HEK293 (cell line): Measurements from ENCODE around the gene CLCN3.

Experiments used
- CTCF ChIA-PET: fragments of 350-600 bp; formaldehyde crosslinking; extraction: SDS; loops from one replicate; lab custom pipeline; 2021; ENCODE audit warnings: antibody characterized with exemption; lab: Yijun Ruan, JAX
- POLR2A ChIA-PET: fragments of 300-600 bp; formaldehyde crosslinking; extraction: SDS; loops from one replicate; lab custom pipeline; 2020; ENCODE audit warnings: antibody characterized with exemption, inconsistent platforms; lab: Yijun Ruan, JAX
- H3K27ac ChIP-seq: fragments of 200-500 bp; sonication (Bioruptor generic); 2 replicates; pipeline ENCODE4 v1.5.1; 2014; ENCODE audit warnings: low read depth, low read length, control low read depth, inconsistent platforms; ENCODE audit errors: extremely low read depth
- H3K36me3 ChIP-seq, 2 experiments: fragments of 200-500 bp in 1 of 2; sonication (Bioruptor generic) in 1 of 2; 1 replicate in 1 of 2; 2 replicates in 1 of 2; pipeline ENCODE4 v1.5.1; 2014 to 2017; ENCODE audit warnings: inconsistent platforms in 2 of 2, low read length in 2 of 2; ENCODE audit not compliant: control insufficient read depth in 2 of 2, insufficient read depth in 1 of 2
- H3K4me1 ChIP-seq: fragments of 200-500 bp; sonication (Bioruptor generic); 2 replicates; pipeline ENCODE4 v1.5.1; 2014; ENCODE audit warnings: mild to moderate bottlenecking, low read length, inconsistent platforms; ENCODE audit not compliant: control insufficient read depth, insufficient read depth
- H3K4me3 ChIP-seq: 2 replicates; pipeline ENCODE4 v1.5.1; 2011; ENCODE audit warnings: low read depth, mild to moderate bottlenecking, control low read depth, low read length, moderate library complexity
- H3K9me3 ChIP-seq: fragments of 200-500 bp; sonication (Bioruptor generic); 2 replicates; pipeline ENCODE4 v1.5.1; 2014; ENCODE audit warnings: low read depth, low read length, inconsistent platforms; ENCODE audit not compliant: control insufficient read depth, insufficient read depth
- GLIS1 ChIP-seq: fragments of 450-650 bp; formaldehyde crosslinking; IDR thresholded peaks from 2 replicates; pipeline ENCODE4 v1.5.1; 2016; ENCODE audit warnings: missing biosample characterization, missing genetic modification characterization
- IKZF3 ChIP-seq: fragments of 450-650 bp; IDR thresholded peaks from 2 replicates; pipeline ENCODE4 v1.5.0; 2018; ENCODE audit warnings: missing biosample characterization, mild to moderate bottlenecking, missing genetic modification characterization, moderate library complexity
- KLF10 ChIP-seq: fragments of 450-650 bp; IDR thresholded peaks from 2 replicates; pipeline ENCODE4 v1.5.1; 2018; ENCODE audit warnings: missing biosample characterization, mild to moderate bottlenecking, missing genetic modification characterization
- OSR2 ChIP-seq: fragments of 450-650 bp; formaldehyde crosslinking; IDR thresholded peaks from 2 replicates; pipeline ENCODE4 v1.5.1; 2016; ENCODE audit warnings: missing biosample characterization, missing genetic modification characterization
- OVOL3 ChIP-seq: fragments of 450-650 bp; formaldehyde crosslinking; IDR thresholded peaks from 2 replicates; pipeline ENCODE4 v1.5.1; 2016; ENCODE audit warnings: missing biosample characterization, missing genetic modification characterization
- SCRT2 ChIP-seq: fragments of 450-650 bp; formaldehyde crosslinking; IDR thresholded peaks from 2 replicates; pipeline ENCODE4 v1.5.1; 2016; ENCODE audit warnings: missing biosample characterization, missing genetic modification characterization
- SP7 ChIP-seq: fragments of 450-650 bp; formaldehyde crosslinking; IDR thresholded peaks from 2 replicates; pipeline ENCODE4 v1.5.1; 2016; ENCODE audit warnings: missing biosample characterization, missing genetic modification characterization
- ZBTB21 ChIP-seq: fragments of 450-650 bp; formaldehyde crosslinking; IDR thresholded peaks from 2 replicates; pipeline ENCODE4 v1.5.1; 2017; ENCODE audit warnings: missing biosample characterization, missing genetic modification characterization
- ZBTB7A ChIP-seq: fragments of 450-650 bp; formaldehyde crosslinking; IDR thresholded peaks from 2 replicates; pipeline ENCODE4 v1.5.1; 2016; ENCODE audit warnings: low read depth, missing biosample characterization, missing genetic modification characterization
- ZNF121 ChIP-seq: fragments of 450-650 bp; formaldehyde crosslinking; IDR thresholded peaks from 2 replicates; pipeline ENCODE4 v1.5.1; 2016; ENCODE audit warnings: missing biosample characterization, missing genetic modification characterization
- ZNF146 ChIP-seq: fragments of 450-650 bp; formaldehyde crosslinking; IDR thresholded peaks from 2 replicates; pipeline ENCODE4 v1.5.1; 2016; ENCODE audit warnings: missing biosample characterization, missing genetic modification characterization
- ZNF16 ChIP-seq: fragments of 450-650 bp; formaldehyde crosslinking; IDR thresholded peaks from 2 replicates; pipeline ENCODE4 v1.5.1; 2016; ENCODE audit warnings: low read depth, missing biosample characterization, missing genetic modification characterization
- ZNF169 ChIP-seq: fragments of 450-650 bp; formaldehyde crosslinking; IDR thresholded peaks from 2 replicates; pipeline ENCODE4 v1.5.1; 2016; ENCODE audit warnings: missing biosample characterization, missing genetic modification characterization
- ZNF366 ChIP-seq: fragments of 450-650 bp; formaldehyde crosslinking; conservative IDR thresholded peaks from 2 replicates; pipeline ENCODE4 v1.5.1; 2016; ENCODE audit warnings: missing biosample characterization, missing genetic modification characterization
- ZNF404 ChIP-seq: fragments of 450-650 bp; formaldehyde crosslinking; IDR thresholded peaks from 2 replicates; pipeline ENCODE4 v1.5.1; 2017; ENCODE audit warnings: missing biosample characterization, missing genetic modification characterization
- ZNF501 ChIP-seq: fragments of 450-650 bp; formaldehyde crosslinking; IDR thresholded peaks from 2 replicates; pipeline ENCODE4 v1.5.1; 2016; ENCODE audit warnings: missing biosample characterization, missing genetic modification characterization
- ZNF521 ChIP-seq: fragments of 450-650 bp; formaldehyde crosslinking; IDR thresholded peaks from 2 replicates; pipeline ENCODE4 v1.5.1; 2017; ENCODE audit warnings: missing biosample characterization, mild to moderate bottlenecking, missing genetic modification characterization
- ZNF549 ChIP-seq: fragments of 450-650 bp; IDR thresholded peaks from 2 replicates; pipeline ENCODE4 v1.5.1; 2018; ENCODE audit warnings: missing biosample characterization, missing genetic modification characterization, mild to moderate bottlenecking, inconsistent platforms, moderate library complexity
- ZNF621 ChIP-seq: fragments of 450-650 bp; formaldehyde crosslinking; IDR thresholded peaks from 2 replicates; pipeline ENCODE4 v1.5.1; 2017; ENCODE audit warnings: missing biosample characterization, missing genetic modification characterization
- ZNF624 ChIP-seq: fragments of 450-650 bp; formaldehyde crosslinking; IDR thresholded peaks from 2 replicates; pipeline ENCODE4 v1.5.1; 2017; ENCODE audit warnings: missing biosample characterization, missing genetic modification characterization
- ZNF658 ChIP-seq: fragments of 450-650 bp; formaldehyde crosslinking; IDR thresholded peaks from 2 replicates; pipeline ENCODE4; 2016; ENCODE audit warnings: missing biosample characterization, missing genetic modification characterization
- ZNF747 ChIP-seq: fragments of 450-650 bp; formaldehyde crosslinking; IDR thresholded peaks from 2 replicates; pipeline ENCODE4 v1.5.1; 2016; ENCODE audit warnings: missing biosample characterization, missing genetic modification characterization
- ZNF785 ChIP-seq: fragments of 450-650 bp; formaldehyde crosslinking; IDR thresholded peaks from 2 replicates; pipeline ENCODE4 v1.5.1; 2016; ENCODE audit warnings: missing biosample characterization, missing genetic modification characterization
- ZSCAN16 ChIP-seq: fragments of 450-650 bp; formaldehyde crosslinking; IDR thresholded peaks from 2 replicates; pipeline ENCODE4 v1.5.1; 2016; ENCODE audit warnings: missing biosample characterization, missing genetic modification characterization
- TF ChIP-seq, protein P1 (sequence below): fragments of 450-650 bp; formaldehyde crosslinking; conservative IDR thresholded peaks from 2 replicates; pipeline ENCODE4 v1.5.1; 2016; ENCODE audit warnings: low read depth, missing biosample characterization, missing genetic modification characterization
- TF ChIP-seq, protein P2 (sequence below): fragments of 450-650 bp; IDR thresholded peaks from 2 replicates; pipeline ENCODE4 v1.5.1; 2018; ENCODE audit warnings: missing biosample characterization, missing genetic modification characterization
- TF ChIP-seq, protein P3 (sequence below): IDR thresholded peaks from 2 replicates; pipeline ENCODE4 v1.6.1; 2011; ENCODE audit warnings: mild to moderate bottlenecking, low read depth, low read length, borderline replicate concordance
- TF ChIP-seq, protein P4 (sequence below): fragments of 450-650 bp; formaldehyde crosslinking; IDR thresholded peaks from 2 replicates; pipeline ENCODE4 v1.5.1; 2016; ENCODE audit warnings: missing biosample characterization, missing genetic modification characterization

The CLCN3 gene

DNA sequence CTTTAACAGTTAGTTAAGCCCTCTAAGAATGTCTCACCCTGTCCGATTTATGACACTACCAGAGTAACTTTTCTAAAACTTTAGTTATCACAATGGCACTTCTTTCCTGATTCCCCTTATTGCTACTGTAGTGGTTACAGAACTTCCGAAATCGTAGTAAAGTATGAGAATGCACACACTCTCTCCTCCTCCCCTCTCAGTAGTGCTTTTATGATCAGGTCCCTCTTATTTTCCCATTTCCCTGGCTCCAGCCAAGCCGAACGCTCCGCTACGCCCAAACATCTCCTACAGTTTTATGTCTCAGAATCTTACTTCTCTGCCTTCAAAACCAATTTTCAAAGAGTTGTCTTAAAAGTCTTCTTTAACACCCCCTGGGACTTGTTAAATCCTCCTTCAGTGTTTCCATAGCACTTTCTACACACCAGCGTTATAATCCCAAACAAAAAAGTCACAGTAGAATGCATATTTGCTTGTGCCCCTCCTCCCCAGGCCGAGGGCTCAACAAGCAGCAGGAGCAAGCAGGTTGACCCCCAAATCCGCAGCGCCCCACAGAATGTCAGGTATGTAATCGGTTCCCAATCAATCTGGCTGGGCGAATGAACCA lies 136.7 kb downstream of the CLCN3 start:
- peak overlapping the region; percentile 68 for H3K27ac ChIP-seq
- ChIA-PET CTCF (no interaction called here), POLR2A (interaction anchor here (1.0 to 1.2 kb wide), 3 partner anchors 9 to 144 kb away, joined by 3 to 5 read pairs (median 3); no protein-coding TSS in a partner anchor)
- H3K36me3 ChIP-seq = peaks cover 8% of the 10 kb centered on the region in 2 experiments; a peak in 2 of 3 replicates
- TF ChIP-seq, protein P1, sequence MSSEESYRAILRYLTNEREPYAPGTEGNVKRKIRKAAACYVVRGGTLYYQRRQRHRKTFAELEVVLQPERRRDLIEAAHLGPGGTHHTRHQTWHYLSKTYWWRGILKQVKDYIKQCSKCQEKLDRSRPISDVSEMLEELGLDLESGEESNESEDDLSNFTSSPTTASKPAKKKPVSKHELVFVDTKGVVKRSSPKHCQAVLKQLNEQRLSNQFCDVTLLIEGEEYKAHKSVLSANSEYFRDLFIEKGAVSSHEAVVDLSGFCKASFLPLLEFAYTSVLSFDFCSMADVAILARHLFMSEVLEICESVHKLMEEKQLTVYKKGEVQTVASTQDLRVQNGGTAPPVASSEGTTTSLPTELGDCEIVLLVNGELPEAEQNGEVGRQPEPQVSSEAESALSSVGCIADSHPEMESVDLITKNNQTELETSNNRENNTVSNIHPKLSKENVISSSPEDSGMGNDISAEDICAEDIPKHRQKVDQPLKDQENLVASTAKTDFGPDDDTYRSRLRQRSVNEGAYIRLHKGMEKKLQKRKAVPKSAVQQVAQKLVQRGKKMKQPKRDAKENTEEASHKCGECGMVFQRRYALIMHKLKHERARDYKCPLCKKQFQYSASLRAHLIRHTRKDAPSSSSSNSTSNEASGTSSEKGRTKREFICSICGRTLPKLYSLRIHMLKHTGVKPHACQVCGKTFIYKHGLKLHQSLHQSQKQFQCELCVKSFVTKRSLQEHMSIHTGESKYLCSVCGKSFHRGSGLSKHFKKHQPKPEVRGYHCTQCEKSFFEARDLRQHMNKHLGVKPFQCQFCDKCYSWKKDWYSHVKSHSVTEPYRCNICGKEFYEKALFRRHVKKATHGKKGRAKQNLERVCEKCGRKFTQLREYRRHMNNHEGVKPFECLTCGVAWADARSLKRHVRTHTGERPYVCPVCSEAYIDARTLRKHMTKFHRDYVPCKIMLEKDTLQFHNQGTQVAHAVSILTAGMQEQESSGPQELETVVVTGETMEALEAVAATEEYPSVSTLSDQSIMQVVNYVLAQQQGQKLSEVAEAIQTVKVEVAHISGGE = no peak
- no peak for TF ChIP-seq ZNF366 (tag by site-specific recombination)
- no peak for TF ChIP-seq ZNF747 (tag by site-specific recombination)
- no peak for TF ChIP-seq ZNF169 (tag by site-specific recombination)
- TF ChIP-seq ZNF621 (tag by site-specific recombination) = no peak
- TF ChIP-seq ZNF624 = no peak
- TF ChIP-seq, protein P2, sequence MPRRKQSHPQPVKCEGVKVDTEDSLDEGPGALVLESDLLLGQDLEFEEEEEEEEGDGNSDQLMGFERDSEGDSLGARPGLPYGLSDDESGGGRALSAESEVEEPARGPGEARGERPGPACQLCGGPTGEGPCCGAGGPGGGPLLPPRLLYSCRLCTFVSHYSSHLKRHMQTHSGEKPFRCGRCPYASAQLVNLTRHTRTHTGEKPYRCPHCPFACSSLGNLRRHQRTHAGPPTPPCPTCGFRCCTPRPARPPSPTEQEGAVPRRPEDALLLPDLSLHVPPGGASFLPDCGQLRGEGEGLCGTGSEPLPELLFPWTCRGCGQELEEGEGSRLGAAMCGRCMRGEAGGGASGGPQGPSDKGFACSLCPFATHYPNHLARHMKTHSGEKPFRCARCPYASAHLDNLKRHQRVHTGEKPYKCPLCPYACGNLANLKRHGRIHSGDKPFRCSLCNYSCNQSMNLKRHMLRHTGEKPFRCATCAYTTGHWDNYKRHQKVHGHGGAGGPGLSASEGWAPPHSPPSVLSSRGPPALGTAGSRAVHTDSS (tag by site-specific recombination) = no peak
- no peak for TF ChIP-seq ZSCAN16 (tag by site-specific recombination)
- no peak for TF ChIP-seq IKZF3 (tag by site-specific recombination)
- no peak for TF ChIP-seq ZNF549 (tag by site-specific recombination)
- TF ChIP-seq ZNF146 (tag by site-specific recombination) = no peak
- TF ChIP-seq ZNF785 = no peak
- no peak for TF ChIP-seq ZNF404 (tag by site-specific recombination)
- no peak for TF ChIP-seq ZBTB7A (tag by site-specific recombination)
- TF ChIP-seq KLF10 (tag by site-specific recombination) = no peak
- no peak for TF ChIP-seq ZNF658 (tag by site-specific recombination)
- no peak for TF ChIP-seq SCRT2
- no peaks in the 10 kb centered on the region for H3K4me1 ChIP-seq
- H3K4me3 ChIP-seq = peak overlapping the region; percentile 73
- H3K9me3 ChIP-seq = no peaks in the 10 kb centered on the region

DNA sequence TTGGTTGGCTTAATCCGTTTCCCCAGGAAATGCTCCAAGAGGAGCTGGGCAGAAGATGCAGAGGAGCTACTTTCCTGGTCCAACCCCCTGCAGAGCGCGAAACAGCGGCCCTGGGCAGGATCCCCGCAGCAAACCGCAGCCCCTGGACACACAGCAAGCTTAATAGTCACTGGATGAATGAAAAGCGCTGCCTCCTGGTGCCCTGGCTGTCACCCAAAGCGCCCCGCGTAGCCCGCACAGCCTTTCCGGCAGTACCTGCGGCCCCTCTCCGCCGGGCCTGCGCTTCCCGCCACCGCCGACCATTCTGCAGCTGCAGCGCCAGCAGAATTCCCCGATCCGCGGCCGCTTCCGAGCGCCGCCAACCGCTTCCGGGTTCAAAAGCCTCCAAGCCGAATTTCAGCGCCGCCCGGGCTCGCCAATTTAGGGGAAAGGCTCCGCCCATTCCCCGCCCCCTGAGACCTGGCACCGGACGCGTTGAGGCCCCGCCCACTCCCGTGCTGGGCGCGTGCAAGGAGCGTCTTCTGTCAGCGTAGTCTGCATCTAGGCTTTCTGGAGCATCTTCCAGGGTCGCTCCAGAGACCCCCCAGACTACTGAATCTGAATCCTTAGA lies 137.3 kb downstream of the CLCN3 start, which contains the start of gene HPF1:
TSS of gene HPF1 (minus strand) at position 370 of the 610 bp plus-strand sequence. CDS start at position 303, 67 bp downstream.
- Histone ChIP-seq H3K36me3 (peaks cover 7% of the 10 kb centered on the region in 2 experiments; a peak in 2 of 3 replicates), H3K4me1 (no peaks in the 10 kb centered on the region), H3K27ac (peak within 1 kb of the TSS; percentile 68), H3K9me3 (no peaks in the 10 kb centered on the region), H3K4me3 (peak within 1 kb of the TSS; percentile 73)
- ChIA-PET POLR2A (interaction anchor here (0.7 to 1.2 kb wide), 4 partner anchors 9 to 145 kb away, joined by 3 to 5 read pairs (median 3); partner anchors contain the start of gene CLCN3), CTCF (no interaction called here)
- TF ChIP-seq, protein P3, sequence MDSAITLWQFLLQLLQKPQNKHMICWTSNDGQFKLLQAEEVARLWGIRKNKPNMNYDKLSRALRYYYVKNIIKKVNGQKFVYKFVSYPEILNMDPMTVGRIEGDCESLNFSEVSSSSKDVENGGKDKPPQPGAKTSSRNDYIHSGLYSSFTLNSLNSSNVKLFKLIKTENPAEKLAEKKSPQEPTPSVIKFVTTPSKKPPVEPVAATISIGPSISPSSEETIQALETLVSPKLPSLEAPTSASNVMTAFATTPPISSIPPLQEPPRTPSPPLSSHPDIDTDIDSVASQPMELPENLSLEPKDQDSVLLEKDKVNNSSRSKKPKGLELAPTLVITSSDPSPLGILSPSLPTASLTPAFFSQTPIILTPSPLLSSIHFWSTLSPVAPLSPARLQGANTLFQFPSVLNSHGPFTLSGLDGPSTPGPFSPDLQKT = no peak
- TF ChIP-seq ZNF16 (tag by site-specific recombination) = no peak
- TF ChIP-seq OVOL3 = no peak
- TF ChIP-seq GLIS1 (tag by site-specific recombination) = peak; percentile 77
- TF ChIP-seq, protein P4, sequence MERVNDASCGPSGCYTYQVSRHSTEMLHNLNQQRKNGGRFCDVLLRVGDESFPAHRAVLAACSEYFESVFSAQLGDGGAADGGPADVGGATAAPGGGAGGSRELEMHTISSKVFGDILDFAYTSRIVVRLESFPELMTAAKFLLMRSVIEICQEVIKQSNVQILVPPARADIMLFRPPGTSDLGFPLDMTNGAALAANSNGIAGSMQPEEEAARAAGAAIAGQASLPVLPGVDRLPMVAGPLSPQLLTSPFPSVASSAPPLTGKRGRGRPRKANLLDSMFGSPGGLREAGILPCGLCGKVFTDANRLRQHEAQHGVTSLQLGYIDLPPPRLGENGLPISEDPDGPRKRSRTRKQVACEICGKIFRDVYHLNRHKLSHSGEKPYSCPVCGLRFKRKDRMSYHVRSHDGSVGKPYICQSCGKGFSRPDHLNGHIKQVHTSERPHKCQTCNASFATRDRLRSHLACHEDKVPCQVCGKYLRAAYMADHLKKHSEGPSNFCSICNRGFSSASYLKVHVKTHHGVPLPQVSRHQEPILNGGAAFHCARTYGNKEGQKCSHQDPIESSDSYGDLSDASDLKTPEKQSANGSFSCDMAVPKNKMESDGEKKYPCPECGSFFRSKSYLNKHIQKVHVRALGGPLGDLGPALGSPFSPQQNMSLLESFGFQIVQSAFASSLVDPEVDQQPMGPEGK (tag by site-specific recombination) = peak; percentile 43; the same call in 1 of the 2 replicates
- no peak for TF ChIP-seq OSR2 (tag by site-specific recombination)
- no peak for TF ChIP-seq ZNF521 (tag by site-specific recombination)
- TF ChIP-seq ZBTB21 (tag by site-specific recombination) = no peak
- TF ChIP-seq ZNF501 (tag by site-specific recombination) = peak; percentile 55; the same call in 1 of the 2 replicates
- TF ChIP-seq KLF10 (tag by site-specific recombination) = peak; percentile 46; the same call in 1 of the 2 replicates
- peak; percentile 33; the same call in 1 of the 2 replicates for TF ChIP-seq SP7
- no peak for TF ChIP-seq ZSCAN16 (tag by site-specific recombination)
- no peak for TF ChIP-seq ZNF658 (tag by site-specific recombination)
- no peak for TF ChIP-seq ZNF121 (tag by site-specific recombination)
